NCI-H2171 (cell line): ENCODE data around the gene XPNPEP1.
"Not testable (repeated sequence)": the region's sequence is repeated elsewhere in the genome, so short reads cannot be mapped to it uniquely, and the experiment has no call there.

Experiments
- DNase-seq: peaks from one replicate; lab custom pipeline; 2025; lab: John Stamatoyannopoulos, UW

The XPNPEP1 gene

DNA sequence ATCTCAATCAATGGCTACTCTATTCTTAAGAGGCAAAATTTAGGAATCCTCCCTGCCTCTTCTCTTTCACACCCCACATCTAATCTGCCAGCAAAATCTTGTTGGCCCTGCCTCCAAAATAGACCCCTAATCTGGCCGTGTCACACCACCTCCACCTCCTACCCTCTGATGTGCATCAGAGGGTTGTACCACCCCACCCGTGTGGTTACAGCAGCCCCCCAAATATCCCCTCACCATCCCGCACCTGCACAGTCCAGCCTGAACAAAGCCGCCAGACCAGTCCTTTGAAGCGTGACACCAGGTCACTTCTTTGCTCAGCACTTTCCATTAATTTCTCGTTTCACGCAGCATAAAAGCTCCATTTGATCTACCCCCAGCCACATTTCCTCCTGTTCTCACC lies 776 bp upstream of the XPNPEP1 start:
- no peak for DNase-seq

DNA sequence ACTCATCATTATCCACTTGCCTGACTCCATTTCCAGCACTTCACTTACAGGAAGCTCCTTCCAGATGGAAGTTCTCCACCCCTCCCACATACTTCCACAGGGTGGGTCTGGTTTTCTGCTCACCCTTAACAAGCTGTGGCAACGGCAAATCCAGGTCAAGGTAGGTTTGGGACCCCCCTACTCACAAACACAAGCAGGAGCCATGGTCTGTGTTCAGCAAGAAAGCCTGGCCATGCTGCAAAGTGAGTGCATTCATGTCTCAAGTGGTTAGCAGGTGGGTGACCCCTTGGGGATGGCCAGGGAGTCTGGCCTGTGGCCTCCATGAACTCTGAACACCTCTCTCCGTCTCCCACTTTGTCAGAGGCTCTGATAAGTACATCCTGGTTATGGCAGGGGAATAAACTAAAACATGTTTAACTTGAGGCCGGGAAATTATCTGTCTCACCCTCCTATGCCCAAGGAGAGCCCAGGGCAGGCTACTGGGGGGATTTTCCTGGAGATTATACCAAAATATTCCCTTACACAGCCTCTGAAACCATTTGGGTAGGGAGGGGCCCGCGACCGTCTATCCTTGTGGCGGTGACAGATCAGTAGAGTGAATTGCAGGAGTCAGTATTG lies 844 bp downstream of the XPNPEP1 start:
- no peak for DNase-seq

DNA sequence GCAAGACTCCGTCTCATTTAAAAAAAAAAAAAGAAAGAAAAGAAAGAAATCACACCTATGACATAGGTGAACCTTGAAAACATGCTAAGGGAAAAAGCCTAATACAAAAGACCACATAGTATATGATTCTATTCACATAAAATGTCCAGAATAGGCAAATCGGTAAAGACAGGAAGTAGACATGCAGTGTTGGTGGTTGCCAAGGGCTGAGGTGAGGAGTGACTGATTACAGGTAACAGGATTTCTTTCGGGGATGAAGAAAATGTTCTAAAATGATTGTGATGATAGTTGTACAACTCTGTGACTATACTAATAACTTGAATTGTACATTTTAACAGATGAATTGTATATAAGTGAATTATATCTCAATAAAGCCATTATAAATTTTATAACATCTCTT lies 3.3 kb downstream of the XPNPEP1 start:
- DNase-seq = no peak

- no peak for DNase-seq
Measured at GRCh38 chr10:109919220-109919619, 4.1 kb downstream of the XPNPEP1 start.

DNA sequence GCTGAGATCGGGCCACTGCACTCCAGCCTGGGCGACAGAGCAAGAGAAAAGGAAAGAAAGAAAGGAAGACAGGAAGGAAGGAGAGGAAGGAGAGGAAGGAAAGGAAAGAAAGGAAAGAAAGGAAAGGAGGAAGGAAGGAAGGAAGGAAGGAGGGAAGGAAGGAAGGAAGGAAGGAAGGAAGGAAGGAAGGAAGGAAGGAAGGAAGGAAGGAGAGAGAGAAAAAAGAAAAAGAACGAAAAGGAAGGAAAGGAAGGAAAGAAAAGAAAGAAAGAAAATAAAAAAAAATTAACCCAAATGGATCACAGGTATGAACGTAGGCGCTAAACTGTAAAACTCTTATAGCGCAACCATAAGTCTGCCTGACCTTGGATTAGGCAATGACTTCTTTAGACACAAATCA lies 4.6 kb downstream of the XPNPEP1 start:
- DNase-seq = not testable (repeated sequence)

- DNase-seq = no peak
Measured at GRCh38 chr10:109915566-109915965, 7.7 kb downstream of the XPNPEP1 start.

DNA sequence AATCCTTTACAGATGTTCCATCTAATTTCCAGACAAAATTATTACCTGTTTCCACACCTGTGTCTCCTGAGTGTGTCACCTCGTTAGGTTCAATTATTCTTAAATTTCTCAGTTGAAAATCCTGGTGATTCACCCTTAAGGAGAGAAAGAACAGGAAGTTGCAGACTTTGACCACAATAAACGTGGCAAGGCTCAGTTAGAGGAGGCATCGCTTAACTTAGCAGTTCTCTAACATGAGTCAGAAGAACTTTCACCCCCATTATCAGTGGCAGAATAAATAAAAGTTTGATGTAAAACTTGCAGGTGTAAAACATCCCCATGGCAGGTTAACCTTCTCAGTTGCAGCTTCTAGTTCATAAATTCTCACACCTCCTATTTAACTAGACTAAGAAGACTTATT lies 8.3 kb downstream of the XPNPEP1 start:
- DNase-seq = no peak

DNA sequence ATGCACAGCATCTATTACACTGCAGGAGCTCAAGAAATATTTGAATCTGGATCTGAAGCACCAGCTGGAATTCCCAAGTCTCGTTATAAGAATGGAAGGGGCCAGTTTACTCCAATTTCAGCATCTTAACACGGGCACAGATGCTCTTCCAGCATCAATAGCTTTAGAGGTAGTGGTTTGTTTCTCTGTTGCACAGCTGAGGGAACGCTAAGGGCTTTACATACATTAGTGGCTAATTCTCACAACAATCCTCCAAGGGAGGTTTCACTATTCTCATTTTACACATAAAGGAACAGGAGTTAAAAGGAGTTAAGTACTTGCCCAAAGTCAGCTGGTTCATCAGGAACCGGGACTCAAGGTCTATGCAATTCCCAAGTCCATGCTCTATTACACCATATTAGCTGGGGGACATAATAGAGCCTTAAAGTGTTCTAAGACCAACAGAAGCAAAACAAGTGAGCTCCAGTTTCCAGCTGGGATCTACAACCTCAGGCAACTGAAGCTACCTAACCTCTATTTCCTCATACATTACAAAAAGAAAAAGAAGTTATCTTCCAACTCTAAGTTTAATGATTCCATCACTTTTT lies 9.9 kb downstream of the XPNPEP1 start:
- no peak for DNase-seq

DNA sequence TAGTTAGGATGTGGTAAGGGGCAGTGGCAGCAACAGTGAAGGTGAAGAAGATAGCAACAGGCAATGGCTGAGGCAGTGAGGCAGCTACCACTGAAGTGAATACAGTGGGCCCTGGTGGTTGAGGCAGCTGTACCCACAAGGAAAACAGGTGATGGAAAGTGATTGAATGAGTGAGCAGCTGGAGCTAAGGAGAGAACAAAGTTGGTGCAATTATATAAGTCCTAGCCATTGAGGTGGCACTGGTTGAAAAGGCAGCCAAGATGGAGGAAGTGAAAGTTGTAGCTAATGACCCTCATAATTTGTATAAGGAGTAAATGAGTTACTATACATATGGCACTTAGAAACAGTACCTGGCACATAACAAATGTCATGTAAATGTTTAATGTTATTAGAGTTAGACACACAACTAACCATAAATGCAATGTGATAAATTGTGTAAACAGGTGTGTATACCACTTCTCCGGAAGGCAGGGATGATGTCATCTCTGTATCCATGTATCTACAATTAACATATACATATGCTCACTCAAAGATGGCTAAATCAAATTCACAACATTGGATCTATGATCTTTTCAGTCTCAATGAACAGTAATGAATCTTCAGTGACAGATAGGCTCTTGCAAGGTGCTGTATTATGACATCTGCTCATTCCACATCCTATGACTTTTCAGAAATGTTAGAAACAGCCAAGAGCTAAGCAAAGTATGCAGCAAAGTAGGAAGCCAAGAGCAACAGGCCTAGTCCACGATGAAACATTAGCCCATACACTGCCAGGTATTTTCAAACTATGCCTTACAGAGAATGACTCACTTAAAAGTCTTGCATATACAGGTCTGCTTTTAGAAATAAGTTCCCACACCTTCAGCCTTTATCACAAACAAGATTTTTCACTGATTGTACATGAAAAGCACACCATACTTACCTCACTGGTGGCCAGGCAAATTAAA lies 10.7 kb downstream of the XPNPEP1 start:
- no peak for DNase-seq

GRCh38 chr10:109911903-109912302 lies 11.4 kb downstream of the XPNPEP1 start:
- no peak for DNase-seq

GRCh38 chr10:109906316-109906715 lies 17.0 kb downstream of the XPNPEP1 start:
- DNase-seq = no peak

DNA sequence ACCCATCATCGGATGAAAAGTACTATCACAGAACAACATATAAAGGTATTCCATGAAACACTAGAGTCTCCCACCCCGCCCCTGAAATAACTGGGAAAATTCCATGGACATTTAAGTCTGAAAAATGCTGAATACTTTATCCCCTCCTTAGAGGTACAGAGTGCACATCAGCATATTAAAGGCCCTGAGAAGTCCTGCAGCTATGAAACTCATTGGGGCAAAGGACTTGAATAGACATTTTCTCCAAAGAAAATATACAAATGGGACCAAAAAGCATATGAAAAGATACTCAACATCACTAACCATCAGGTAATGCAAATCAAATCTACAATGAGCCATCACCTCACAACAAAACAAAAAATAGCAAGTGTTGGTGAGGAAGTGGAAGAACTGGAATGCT lies 18.9 kb downstream of the XPNPEP1 start:
- DNase-seq = no peak

GRCh38 chr10:109902992-109903947 lies 20.0 kb downstream of the XPNPEP1 start:
- DNase-seq = peak; percentile 11

DNA sequence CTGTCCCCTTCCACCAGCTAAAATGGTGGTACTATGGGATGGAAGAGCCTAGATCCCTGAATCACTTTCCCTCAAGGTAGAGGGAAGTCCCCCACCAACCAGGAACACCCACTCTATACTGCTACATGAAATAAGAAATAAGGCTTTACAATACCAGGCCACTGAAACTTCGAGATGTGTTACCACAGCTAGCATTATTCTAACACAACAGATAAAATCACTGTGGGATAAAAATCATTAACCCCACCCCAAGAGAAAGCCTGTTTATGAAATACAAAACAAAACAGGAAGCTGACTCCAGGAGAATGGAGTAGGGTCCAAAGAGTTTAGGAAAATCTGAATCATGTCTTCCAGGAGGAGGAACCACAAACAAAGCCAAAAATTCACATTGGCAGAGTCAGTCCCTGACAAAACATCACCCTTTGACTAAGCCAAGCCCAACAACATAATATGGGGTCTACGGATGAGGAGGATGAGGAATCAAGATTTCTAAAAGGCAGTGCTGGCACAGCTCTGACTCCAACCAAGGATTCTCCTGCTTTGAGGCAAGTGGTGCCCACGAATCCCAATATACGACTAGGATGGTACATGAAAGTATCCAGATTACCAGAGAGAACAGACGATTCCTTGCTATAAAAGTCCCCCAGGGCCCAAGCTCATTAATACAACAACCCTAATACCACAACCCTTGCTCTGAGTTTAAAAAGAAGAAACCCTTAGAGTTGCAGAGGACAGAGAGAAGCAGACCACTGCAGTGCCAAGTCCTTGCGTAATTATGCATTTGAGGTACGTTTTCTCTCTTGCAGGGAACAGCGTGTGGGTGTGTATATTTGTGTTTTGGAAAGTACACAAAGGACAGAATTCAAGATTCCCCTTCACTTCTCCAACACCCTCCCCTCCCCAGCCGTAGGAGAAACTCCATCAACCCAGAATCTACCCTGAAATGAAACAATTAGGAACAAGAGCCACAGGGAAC lies 23.7 kb downstream of the XPNPEP1 start:
- DNase-seq = no peak

DNA sequence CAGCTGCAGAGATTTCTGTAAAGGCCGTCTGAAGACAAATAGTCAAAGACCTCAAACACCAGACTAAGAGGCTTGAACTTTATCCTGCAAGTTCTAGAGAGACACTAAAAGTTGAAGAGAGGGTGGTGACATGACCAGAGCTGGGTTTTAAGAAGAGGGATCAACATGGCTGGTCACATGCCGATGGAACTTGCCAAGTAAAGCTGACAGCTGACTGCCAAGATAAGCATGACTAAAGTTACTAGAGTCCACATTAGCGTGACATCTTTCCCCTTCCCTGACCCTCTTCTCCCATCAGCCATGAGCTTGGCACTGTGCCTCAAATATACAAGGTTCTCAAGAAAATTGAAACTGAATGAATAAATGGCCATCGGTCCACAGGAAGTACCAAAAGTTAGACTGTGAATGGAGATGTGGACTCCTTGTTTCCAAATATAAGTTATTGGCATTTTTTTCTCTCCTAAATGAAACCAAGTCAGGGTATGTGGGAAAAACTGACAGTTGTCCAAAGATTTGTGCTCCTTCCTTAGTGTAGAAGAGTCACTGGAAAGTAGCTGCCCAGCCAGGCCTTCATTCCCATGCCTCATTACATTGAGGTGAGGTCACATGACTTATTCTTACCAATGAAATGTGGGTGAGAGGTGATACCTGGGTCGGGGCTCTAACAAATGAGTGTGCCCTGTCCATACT lies 24.5 kb downstream of the XPNPEP1 start:
- DNase-seq = no peak

GRCh38 chr10:109898007-109898406 lies 25.3 kb downstream of the XPNPEP1 start:
- no peak for DNase-seq

- no peak for DNase-seq
Measured at GRCh38 chr10:109895848-109896247, 27.5 kb downstream of the XPNPEP1 start.

DNA sequence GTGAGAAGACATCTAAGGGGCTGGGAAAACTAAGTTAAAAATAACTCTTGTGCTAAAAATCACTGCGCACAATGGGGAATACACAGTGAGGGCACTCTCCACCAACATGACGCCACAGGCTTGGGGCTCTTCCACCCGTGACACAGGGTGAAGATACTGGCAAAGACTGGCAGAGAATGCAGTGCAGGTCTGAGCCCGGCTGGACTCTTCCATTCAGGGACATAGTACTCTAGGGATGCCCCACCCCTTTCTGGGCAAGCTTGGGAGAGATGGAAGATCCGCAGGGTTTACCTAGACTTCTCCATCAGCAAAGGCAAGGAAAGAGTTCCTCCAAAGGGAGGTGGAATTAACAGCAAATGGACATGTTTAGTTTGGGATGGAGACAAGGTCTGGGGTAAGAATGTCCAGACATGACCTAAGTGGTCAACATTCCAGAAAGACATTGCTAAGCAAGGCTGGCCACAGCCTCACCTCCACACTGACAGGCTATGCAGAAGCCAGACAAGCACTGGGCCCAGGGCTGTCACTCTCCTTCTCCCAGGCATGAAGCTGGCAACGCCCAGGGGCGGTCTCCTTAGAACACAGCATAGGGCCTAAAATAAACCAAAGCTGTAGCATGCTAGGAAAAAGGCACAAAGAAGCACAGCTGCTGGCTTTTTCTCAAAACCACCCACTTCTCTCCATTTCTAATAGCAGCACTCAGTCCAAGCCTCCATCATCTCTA lies 28.1 kb downstream of the XPNPEP1 start:
- DNase-seq = no peak

DNA sequence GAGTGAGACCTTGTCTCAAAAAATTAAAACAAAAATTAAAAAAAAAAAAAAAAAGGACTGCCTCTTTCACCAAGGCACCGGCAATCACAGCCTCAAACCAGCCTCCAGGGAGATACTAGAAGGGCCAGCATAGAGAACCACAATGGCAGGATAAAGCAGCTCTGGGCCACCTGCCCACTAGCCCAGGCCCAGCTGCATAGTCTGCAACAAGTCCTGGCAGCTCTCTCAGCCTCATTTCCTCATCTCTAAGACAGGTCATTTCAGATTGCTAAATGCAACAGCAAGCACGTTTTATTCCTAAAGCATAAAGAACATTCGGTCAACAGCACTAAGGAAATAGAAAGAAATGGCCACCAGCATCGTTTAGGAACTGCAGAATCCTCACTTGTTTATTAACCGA lies 28.8 kb downstream of the XPNPEP1 start:
- DNase-seq = no peak
